CD14-positive monocyte (primary cell): ENCODE measurements around the gene RHBG. TPM values are rescaled to one million over a fixed set of nuclear protein-coding genes. Genes with fewer than 3 reads are reported as not detected.

Source experiments
- DNase-seq, 3 donors: peaks; one replicate each; pipeline ENCODE4 v3.0.0-alpha.2; 2011 to 2022
- H2AFZ ChIP-seq: 2 replicates; pipeline ENCODE4 v1.6.0; 2012; ENCODE audit warnings: mild to moderate bottlenecking, low read depth, low read length, inconsistent platforms; ENCODE audit not compliant: insufficient read depth, poor library complexity, severe bottlenecking
- H3K27ac ChIP-seq, 2 donors: 1 replicate in 1 of 2; 2 replicates in 1 of 2; pipeline ENCODE4 v1.5.1; 2012 to 2013; ENCODE audit warnings: low read length in 2 of 2, control low read depth in 1 of 2, inconsistent platforms in 1 of 2, low read depth in 1 of 2, mild to moderate bottlenecking in 1 of 2
- H3K27me3 ChIP-seq, 2 donors: one replicate each; pipeline versions ENCODE4 v1.6.0 to v1.6.1; 2011 to 2013; ENCODE audit warnings: low read length in 2 of 2; ENCODE audit not compliant: control insufficient read depth in 2 of 2, insufficient read depth in 2 of 2
- H3K36me3 ChIP-seq, 2 donors: replicated peaks in 1 of 2; 1 replicate in 1 of 2; 2 replicates in 1 of 2; pipeline versions ENCODE4 v1.5.1 to v1.6.1; 2012 to 2013; ENCODE audit warnings: low read length in 2 of 2, control low read depth in 1 of 2, inconsistent platforms in 1 of 2, mild to moderate bottlenecking in 1 of 2; ENCODE audit not compliant: insufficient read depth in 2 of 2, control insufficient read depth in 1 of 2
- H3K4me1 ChIP-seq, 2 donors: 1 replicate in 1 of 2; 2 replicates in 1 of 2; pipeline versions ENCODE4 v1.5.1 to v1.6.1; 2012 to 2013; ENCODE audit warnings: low read length in 2 of 2, control low read depth in 1 of 2, inconsistent platforms in 1 of 2, mild to moderate bottlenecking in 1 of 2, moderate library complexity in 1 of 2; ENCODE audit not compliant: insufficient read depth in 2 of 2, control insufficient read depth in 1 of 2
- H3K4me2 ChIP-seq: replicated peaks from 2 replicates; pipeline ENCODE3; 2012; ENCODE audit warnings: low read length, moderate library complexity, mild to moderate bottlenecking; ENCODE audit not compliant: poor library complexity, severe bottlenecking; ENCODE audit errors: extremely low read depth
- H3K4me3 ChIP-seq, 3 experiments: fragments of 200-600 bp in 1 of 3; sonication (generic) in 1 of 3; replicated peaks in 1 of 3; 1 replicate in 2 of 3; 2 replicates in 1 of 3; pipeline ENCODE4 v1.5.1; 2011 to 2013; ENCODE audit warnings: low read length in 3 of 3, mild to moderate bottlenecking in 3 of 3, control low read depth in 2 of 3, low read depth in 2 of 3, inconsistent platforms in 1 of 3, moderate library complexity in 1 of 3
- H3K79me2 ChIP-seq: 2 replicates; pipeline ENCODE4 v1.6.0; 2012; ENCODE audit warnings: mild to moderate bottlenecking, control low read depth, inconsistent platforms, low read length, moderate library complexity; ENCODE audit not compliant: insufficient read depth
- H3K9ac ChIP-seq: 2 replicates; pipeline ENCODE4 v1.6.0; 2017; ENCODE audit warnings: low read length, mild to moderate bottlenecking; ENCODE audit not compliant: insufficient read depth, poor library complexity, severe bottlenecking
- H3K9me3 ChIP-seq, 2 donors: replicated peaks in 1 of 2; 1 replicate in 1 of 2; 2 replicates in 1 of 2; pipeline versions ENCODE4 v1.5.1 to v1.6.1; 2012 to 2013; ENCODE audit warnings: low read length in 2 of 2, control low read depth in 1 of 2; ENCODE audit not compliant: control insufficient read depth in 1 of 2, insufficient read depth in 1 of 2
- H4K20me1 ChIP-seq: 2 replicates; pipeline ENCODE4 v1.6.0; 2012; ENCODE audit warnings: mild to moderate bottlenecking, low read length, control low read depth, moderate library complexity; ENCODE audit not compliant: insufficient read depth
- H3K27ac Mint-ChIP-seq, 7 donors: one replicate each; pipeline ENCODE4 v1.8.0; 2020; ENCODE audit warnings: mild to moderate bottlenecking in 7 of 7, mixed read lengths in 7 of 7, moderate library complexity in 6 of 7, inconsistent platforms in 2 of 7
- H3K27me3 Mint-ChIP-seq, 3 donors: one replicate each; pipeline ENCODE4 v1.8.0; 2021 to 2022; ENCODE audit warnings: low read depth in 3 of 3, mild to moderate bottlenecking in 3 of 3, mixed read lengths in 3 of 3, moderate library complexity in 3 of 3, inconsistent platforms in 1 of 3
- H3K36me3 Mint-ChIP-seq, 2 donors: one replicate each; pipeline ENCODE4 v1.8.0; 2020; ENCODE audit warnings: mixed read lengths in 2 of 2, inconsistent platforms in 1 of 2, mild to moderate bottlenecking in 1 of 2
- H3K4me1 Mint-ChIP-seq: one replicate; pipeline ENCODE4 v1.8.0; 2020; ENCODE audit warnings: mild to moderate bottlenecking, mixed read lengths
- H3K4me3 Mint-ChIP-seq, 2 donors: one replicate each; pipeline ENCODE4 v1.8.0; 2020; ENCODE audit warnings: mild to moderate bottlenecking in 2 of 2, mixed read lengths in 2 of 2, moderate library complexity in 1 of 2
- H3K9me3 Mint-ChIP-seq, 7 donors: one replicate each; pipeline ENCODE4 v1.8.0; 2020 to 2022; ENCODE audit warnings: mixed read lengths in 7 of 7, mild to moderate bottlenecking in 6 of 7, moderate library complexity in 6 of 7, inconsistent platforms in 2 of 7
- CTCF ChIP-seq: fragments of 200-600 bp; IDR thresholded peaks from one replicate; pipeline ENCODE4 v1.8.0; 2022; ENCODE audit warnings: antibody characterized with exemption, mild to moderate bottlenecking
- WGBS: methylation state at CpG from one replicate; pipeline ENCODE4 v1.1.5; 2013; ENCODE audit warnings: missing lambda C conversion rate; ENCODE audit not compliant: insufficient coverage; 5-methylcytosine and 5-hydroxymethylcytosine counted together
- intact Hi-C, 2 donors: fragments of 100-400 bp; cut with micrococcal nuclease; formaldehyde crosslinking; loops; one replicate each; pipeline versions ENCODE4 v1.15.0 to v1.15.1; 2023
- polyA plus RNA-seq, 3 donors: library from polyadenylated mRNA; depleted of rRNA in 1 of 3; unstranded in 2 of 3; stranded (reverse) in 1 of 3; fragments of 300-500 nt in 2 of 3; fragments of >200 nt in 1 of 3; fragmentation: Illumina TruSeq in 2 of 3; gene quantifications; 1 replicate in 2 of 3; 2 replicates in 1 of 3; pipeline ENCODE4 v1.2.3, GENCODE V29; 2012 to 2021

The RHBG gene
- polyA plus RNA-seq, 3 donors, result 0.08 TPM; not detected in 2

DNA sequence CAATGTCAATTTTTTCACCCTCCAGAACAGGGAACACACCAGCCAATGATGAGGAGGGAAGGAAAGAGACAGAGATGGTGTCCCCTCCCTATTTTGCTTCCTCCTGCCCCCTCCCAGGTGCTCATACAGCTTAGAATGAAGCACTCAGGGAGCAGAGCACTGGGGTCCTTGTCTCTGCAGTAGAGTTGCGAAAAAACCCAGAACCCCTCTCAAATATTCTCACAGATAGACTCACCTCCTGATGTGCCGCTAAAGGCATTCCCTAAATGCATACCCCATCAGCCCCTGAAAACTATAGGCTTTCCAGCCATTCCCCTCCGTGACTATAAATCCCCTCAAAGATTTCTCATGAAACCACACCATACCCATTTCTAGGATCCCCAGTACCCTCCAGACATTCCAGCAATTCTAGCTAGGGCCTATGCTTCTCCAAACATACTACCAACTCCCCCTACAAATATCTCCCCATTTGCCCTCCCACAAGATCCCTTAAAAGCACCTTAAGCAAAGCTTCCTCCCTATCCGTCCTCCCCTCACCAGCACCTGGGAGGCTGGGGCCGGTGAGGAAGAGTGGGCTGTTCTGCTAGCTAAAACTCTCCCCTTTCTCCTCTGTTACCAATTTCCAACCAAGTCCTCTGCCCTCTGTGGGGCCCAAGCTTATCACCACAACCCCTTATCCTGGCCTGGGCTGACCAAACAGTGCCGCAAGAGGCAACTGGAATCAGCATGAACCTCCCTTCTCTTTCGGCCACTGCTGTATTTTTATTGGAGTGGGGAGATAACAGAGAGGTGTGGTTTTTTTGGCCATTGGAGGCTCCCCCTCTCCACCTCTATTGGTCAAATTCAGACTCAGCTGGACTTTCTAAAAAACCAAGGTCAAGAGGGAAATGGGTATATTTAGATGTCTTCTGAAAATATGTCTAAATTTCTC, 54.7 kb downstream of the RHBG start:
- Mint-ChIP-seq H3K27ac (peak overlapping the region in 1 of 7 donors; percentile 18), H3K36me3 (peaks cover 5 to 10% of the 10 kb centered on the region in 2 donors), H3K4me1 (peaks cover 27% of the 10 kb centered on the region), H3K9me3 (peaks cover 0 to 33% (median 12%) of the 10 kb centered on the region in 7 donors), H3K27me3 (peaks cover 93 to 99% (median 96%) of the 10 kb centered on the region in 3 donors), H3K4me3 (peak overlapping the region in 1 of 2 donors; percentile 68)
- 83% methylated on average over 3 of the region's 7 CpGs for WGBS
- Histone ChIP-seq H3K9me3 (peaks cover 0 to 35% of the 10 kb centered on the region in 2 donors), H3K4me2 (no peak overlapping the region), H3K79me2 (no peaks in the 10 kb centered on the region), H4K20me1 (no peaks in the 10 kb centered on the region), H3K36me3 (no peaks in the 10 kb centered on the region), H3K9ac (no peak overlapping the region), H3K27me3 (peaks cover 81 to 100% of the 10 kb centered on the region in 2 donors), H3K4me3 (no peak overlapping the region), H3K27ac (no peak overlapping the region), H3K4me1 (peaks cover 24 to 26% of the 10 kb centered on the region in 2 donors), H2AFZ (no peak overlapping the region)
- DNase-seq, result no peak
- intact Hi-C loops, result loop anchor here in 1 of 2 donors (5.0 kb wide), 1 partner anchor 739 kb away; no protein-coding TSS in a partner anchor
- no peak for TF ChIP-seq CTCF

GRCh38 chr1:156424806-156425432, 55.9 kb downstream of the RHBG start:
- H3K27me3 Mint-ChIP-seq, result peaks cover 93 to 99% (median 96%) of the 10 kb centered on the region in 3 donors

More at GRCh38 chr1:156424806-156425432, 55.9 kb downstream of the RHBG start:
- H3K4me1 Mint-ChIP-seq, result peaks cover 21% of the 10 kb centered on the region
- peaks cover 0 to 9% of the 10 kb centered on the region in 2 donors for H3K36me3 Mint-ChIP-seq
- DNase-seq, result no peak
- Histone ChIP-seq H3K79me2 (no peaks in the 10 kb centered on the region), H3K27ac (no peak overlapping the region), H4K20me1 (no peaks in the 10 kb centered on the region), H3K9me3 (peaks cover 0 to 48% of the 10 kb centered on the region in 2 donors), H3K9ac (no peak overlapping the region), H3K4me1 (peaks cover 21 to 22% of the 10 kb centered on the region in 2 donors), H3K4me2 (no peak overlapping the region), H3K36me3 (no peaks in the 10 kb centered on the region), H2AFZ (no peak overlapping the region), H3K4me3 (no peak overlapping the region), H3K27me3 (peaks cover 81 to 100% of the 10 kb centered on the region in 2 donors)
- 83% methylated on average over 2 of the region's 10 CpGs for WGBS
- TF ChIP-seq CTCF, result no peak
- intact Hi-C loops, result loop anchor here in 1 of 2 donors (5.0 kb wide), 1 partner anchor 737 kb away; no protein-coding TSS in a partner anchor
- no peak overlapping the region for H3K27ac Mint-ChIP-seq
- peaks cover 0 to 26% (median 11%) of the 10 kb centered on the region in 7 donors for H3K9me3 Mint-ChIP-seq
- H3K4me3 Mint-ChIP-seq, result peak overlapping the region in 1 of 2 donors; percentile 68
